Keratinocyte (primary cell): ENCODE results near the gene WRNIP1.

Source experiments
- EZH2 ChIP-seq: IDR thresholded peaks from one replicate; pipeline ENCODE4 v1.6.1; 2012; ENCODE audit warnings: inconsistent platforms, mild to moderate bottlenecking, low read length, moderate library complexity
- TF ChIP-seq, protein P1 (sequence below), 3 experiments: IDR thresholded peaks in 1 of 3; conservative IDR thresholded peaks in 1 of 3; optimal IDR thresholded peaks in 1 of 3; 2 replicates in 2 of 3; 3 replicates in 1 of 3; pipeline versions ENCODE3 to v1.5.1; 2011; ENCODE audit warnings: low read length in 3 of 3, mild to moderate bottlenecking in 3 of 3, moderate library complexity in 2 of 3, control low read depth in 1 of 3, inconsistent platforms in 1 of 3; ENCODE audit not compliant: insufficient read depth in 2 of 3; ENCODE audit errors: extremely low read depth in 1 of 3

DNA sequence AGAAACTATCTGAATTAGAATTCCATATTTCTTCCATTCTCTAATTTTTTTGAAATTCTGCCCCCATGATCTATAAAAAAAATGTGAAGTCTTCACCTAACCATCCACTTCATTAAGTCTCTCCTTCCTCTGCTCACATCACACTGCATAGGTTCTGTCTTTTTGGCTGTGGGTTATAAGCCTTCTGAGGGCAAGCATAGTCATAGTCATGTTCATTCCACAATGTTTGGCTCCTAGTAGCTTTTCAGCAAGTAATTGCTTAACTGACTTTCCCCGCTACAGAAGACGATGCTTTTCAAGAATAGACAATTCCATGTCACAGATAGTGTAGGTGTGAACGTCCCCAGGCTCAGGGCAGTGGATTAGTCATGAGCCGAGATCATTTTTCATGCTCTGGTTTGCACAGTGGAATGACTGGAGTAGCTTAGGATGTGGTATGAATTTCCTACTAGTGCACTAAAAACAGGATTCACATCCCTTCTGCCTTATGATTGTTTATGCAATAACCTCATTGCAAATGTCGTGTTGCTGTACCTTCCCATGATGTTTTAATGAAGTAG, 29.1 kb downstream of the WRNIP1 start:
- TF ChIP-seq, protein P1, sequence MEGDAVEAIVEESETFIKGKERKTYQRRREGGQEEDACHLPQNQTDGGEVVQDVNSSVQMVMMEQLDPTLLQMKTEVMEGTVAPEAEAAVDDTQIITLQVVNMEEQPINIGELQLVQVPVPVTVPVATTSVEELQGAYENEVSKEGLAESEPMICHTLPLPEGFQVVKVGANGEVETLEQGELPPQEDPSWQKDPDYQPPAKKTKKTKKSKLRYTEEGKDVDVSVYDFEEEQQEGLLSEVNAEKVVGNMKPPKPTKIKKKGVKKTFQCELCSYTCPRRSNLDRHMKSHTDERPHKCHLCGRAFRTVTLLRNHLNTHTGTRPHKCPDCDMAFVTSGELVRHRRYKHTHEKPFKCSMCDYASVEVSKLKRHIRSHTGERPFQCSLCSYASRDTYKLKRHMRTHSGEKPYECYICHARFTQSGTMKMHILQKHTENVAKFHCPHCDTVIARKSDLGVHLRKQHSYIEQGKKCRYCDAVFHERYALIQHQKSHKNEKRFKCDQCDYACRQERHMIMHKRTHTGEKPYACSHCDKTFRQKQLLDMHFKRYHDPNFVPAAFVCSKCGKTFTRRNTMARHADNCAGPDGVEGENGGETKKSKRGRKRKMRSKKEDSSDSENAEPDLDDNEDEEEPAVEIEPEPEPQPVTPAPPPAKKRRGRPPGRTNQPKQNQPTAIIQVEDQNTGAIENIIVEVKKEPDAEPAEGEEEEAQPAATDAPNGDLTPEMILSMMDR (optimal IDR thresholded peaks at IDR 0.05 in 1 of 3, IDR thresholded peaks at IDR 0.05 in 1 of 3, conservative IDR thresholded peaks at IDR 0.05 in 1 of 3; ENCODE audit: extremely low read depth in 1 of 3, insufficient read depth in 2 of 3, low read length in 3 of 3), result no peak
- no peak for TF ChIP-seq EZH2
